Measurements from ENCODE around the gene XPC.
A peak's percentile ranks its signal among the peaks of the same experiment; 100 is the strongest.

XPC gene

GRCh38 chr3:14129296-14129695, 49.1 kb downstream of the XPC start:
- no peak for DNase-seq (ENCODE audit: low read depth)
- TF ChIP-seq, protein P1, sequence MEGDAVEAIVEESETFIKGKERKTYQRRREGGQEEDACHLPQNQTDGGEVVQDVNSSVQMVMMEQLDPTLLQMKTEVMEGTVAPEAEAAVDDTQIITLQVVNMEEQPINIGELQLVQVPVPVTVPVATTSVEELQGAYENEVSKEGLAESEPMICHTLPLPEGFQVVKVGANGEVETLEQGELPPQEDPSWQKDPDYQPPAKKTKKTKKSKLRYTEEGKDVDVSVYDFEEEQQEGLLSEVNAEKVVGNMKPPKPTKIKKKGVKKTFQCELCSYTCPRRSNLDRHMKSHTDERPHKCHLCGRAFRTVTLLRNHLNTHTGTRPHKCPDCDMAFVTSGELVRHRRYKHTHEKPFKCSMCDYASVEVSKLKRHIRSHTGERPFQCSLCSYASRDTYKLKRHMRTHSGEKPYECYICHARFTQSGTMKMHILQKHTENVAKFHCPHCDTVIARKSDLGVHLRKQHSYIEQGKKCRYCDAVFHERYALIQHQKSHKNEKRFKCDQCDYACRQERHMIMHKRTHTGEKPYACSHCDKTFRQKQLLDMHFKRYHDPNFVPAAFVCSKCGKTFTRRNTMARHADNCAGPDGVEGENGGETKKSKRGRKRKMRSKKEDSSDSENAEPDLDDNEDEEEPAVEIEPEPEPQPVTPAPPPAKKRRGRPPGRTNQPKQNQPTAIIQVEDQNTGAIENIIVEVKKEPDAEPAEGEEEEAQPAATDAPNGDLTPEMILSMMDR (conservative IDR thresholded peaks at IDR 0.05; ENCODE audit: low read depth, low read length), result no peak
- no peak overlapping the region for H3K4me3 ChIP-seq (ENCODE audit: low read length)

DNA sequence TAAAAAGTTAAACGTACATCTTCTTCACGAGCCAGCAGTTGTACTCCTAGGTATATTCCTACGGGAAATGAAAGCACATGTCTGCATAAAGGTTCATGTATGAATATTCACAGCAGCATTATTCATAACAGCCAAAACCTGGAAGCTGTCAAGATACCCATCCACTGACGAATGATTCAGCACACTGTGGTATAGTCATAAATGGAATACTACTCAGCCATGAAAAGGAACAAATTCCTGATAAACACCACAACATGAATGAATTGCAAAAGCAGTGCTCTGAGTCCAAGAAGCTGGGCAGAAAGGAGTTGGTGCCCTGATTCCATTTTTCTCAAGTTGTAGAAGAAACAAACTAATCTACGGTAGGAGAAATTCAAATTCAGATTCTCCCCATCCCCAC, 49.7 kb downstream of the XPC start:
- TF ChIP-seq, protein P1 (conservative IDR thresholded peaks at IDR 0.05; ENCODE audit: low read depth, low read length), result no peak
- no peak for DNase-seq (ENCODE audit: low read depth)
- no peak overlapping the region for H3K4me3 ChIP-seq (ENCODE audit: low read length)

GRCh38 chr3:14127516-14128161, 50.8 kb downstream of the XPC start:
- TF ChIP-seq, protein P1 (conservative IDR thresholded peaks at IDR 0.05; ENCODE audit: low read depth, low read length), result no peak
- H3K4me3 ChIP-seq (ENCODE audit: low read length), result no peak overlapping the region
- no peak for DNase-seq (ENCODE audit: low read depth)

DNA sequence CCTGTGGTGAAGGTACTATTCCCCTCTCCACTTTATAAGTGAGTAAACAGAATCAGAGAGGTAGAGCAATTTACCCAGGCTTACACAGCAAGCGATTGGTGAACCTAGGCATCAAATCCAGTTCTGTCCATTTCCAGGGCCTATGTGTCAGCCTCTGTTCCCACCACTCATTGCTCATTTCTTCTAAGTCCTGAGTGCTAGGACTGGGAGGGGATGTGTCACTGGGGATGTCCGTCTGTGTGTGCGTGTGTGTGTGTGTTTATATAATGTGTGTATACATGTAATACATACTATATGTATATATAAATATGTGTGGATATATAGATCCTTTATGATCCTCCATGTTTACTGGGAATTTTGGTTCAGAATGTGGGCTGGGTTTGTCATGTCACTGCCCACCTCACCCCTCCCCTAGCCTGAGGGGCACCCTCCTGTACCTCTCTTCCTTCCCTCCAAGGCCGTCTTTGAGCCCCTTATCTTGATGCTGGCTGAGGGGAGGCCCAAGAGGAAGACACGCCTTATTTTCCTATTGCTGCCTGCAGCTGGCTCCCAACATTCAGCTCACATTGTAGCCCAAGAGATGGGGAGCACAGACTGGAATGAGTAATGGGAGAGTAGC, 51.4 kb downstream of the XPC start:
- TF ChIP-seq, protein P1 (conservative IDR thresholded peaks at IDR 0.05; ENCODE audit: low read depth, low read length), result no peak
- no peak overlapping the region for H3K4me3 ChIP-seq (ENCODE audit: low read length)
- DNase-seq (ENCODE audit: low read depth), result no peak

GRCh38 chr3:14126017-14126886, 52.1 kb downstream of the XPC start:
- H3K4me3 ChIP-seq (ENCODE audit: low read length), result peak overlapping the region; percentile 97
- TF ChIP-seq, protein P1 (conservative IDR thresholded peaks at IDR 0.05; ENCODE audit: low read depth, low read length), result no peak
- DNase-seq (ENCODE audit: low read depth), result no peak

DNA sequence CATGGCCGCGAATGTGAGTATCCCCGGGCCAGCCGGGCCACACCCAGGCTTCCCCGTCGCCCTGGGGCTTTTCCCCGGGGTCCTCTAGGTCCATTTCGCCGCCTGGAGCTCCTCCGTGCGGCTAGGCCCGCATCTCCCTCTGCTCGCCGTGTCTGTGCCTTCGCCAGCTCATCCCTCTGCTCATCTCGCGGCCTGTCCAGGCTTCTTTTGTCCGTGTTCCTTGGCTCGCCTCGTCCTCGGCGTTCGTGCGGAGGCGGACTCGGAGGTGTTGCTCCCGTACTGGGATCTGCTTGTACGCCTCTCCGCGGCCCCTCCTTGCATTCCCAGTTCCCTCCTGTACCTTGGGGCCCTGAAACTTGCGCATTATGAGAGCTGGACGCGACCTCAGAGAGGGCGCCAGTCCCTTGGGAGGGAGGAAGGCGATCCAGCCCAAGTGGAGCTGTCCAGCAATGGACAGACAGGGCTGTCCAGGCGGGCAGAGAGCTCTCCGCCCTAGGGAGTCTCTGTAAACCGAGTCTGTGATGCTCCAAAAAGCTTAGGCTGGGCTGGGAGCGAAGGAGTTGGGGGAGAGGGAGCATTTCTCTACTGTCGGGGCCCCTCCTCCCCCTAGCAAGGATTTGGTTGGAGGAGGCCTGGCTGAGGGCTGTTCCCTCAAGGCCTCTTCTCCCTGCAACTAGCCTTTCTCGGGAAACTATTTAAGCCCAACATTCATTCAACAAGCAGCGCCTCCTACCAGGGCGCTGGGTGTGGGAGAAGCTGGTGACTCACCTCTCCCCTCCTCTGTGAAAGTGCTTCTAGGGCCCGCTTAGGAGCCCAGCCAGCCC, 53.0 kb downstream of the XPC start:
- peak; percentile 76 for DNase-seq (ENCODE audit: low read depth)
- peak overlapping the region; percentile 97 for H3K4me3 ChIP-seq (ENCODE audit: low read length)
- TF ChIP-seq, protein P1 (conservative IDR thresholded peaks at IDR 0.05; ENCODE audit: low read depth, low read length), result peak; percentile 27

Data from retinal pigment epithelial cell (primary cell).